HG03280 (cell line): ENCODE data around the gene TMEM120B.
"Not testable (repeated sequence)": the region's sequence is repeated elsewhere in the genome, so short reads cannot be mapped to it uniquely, and the experiment has no call there.

Source experiments
- ATAC-seq: cut with Tn5 transposase; IDR thresholded peaks from one replicate; pipeline ENCODE4 v1.9.1; 2021; ENCODE audit warnings: mild to moderate bottlenecking, moderate library complexity; ENCODE audit not compliant: unreplicated experiment

TMEM120B gene

DNA sequence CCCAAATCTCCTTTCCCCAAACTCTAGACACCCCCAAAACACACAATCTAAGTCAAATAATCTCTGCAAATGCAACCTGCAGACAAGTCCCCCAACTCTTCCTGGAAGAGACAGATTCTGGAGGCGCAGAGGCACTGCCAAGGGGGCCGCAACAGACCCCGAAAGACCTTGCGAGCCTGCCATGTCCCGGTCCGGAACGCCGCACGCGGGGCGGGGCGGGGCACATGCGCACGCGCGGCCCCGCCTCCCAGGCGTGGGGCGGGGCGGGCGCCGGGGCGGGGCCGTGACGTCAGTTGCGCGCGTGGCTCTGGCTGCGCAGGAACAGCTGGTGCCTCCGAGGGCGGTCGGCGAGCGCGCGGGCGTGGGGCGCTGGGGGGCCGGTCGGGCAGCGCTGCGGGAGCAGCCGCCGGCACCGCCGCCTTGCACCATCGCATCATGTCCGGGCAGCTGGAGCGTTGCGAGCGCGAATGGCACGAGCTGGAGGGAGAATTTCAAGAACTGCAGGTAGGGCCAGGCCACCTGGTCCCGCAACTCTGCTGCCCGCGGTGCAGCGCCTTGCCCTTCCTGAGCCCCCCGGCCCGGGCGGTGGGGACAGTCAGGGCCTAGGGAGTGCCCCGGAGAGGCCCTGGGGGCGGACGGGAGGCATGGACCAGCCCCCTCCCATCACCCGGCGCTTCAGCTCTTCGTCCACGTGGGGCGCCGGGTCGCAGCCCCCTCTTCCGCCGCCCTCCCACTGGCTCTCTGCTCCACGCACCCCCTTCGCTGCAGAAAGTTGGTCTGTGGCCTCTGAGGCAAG, at the start of gene TMEM120B:
TMEM120B (plus strand) TSS at position 292 of the 796 bp plus-strand sequence; CDS start at position 436, 144 bp downstream.
- peak; percentile 85 for ATAC-seq

DNA sequence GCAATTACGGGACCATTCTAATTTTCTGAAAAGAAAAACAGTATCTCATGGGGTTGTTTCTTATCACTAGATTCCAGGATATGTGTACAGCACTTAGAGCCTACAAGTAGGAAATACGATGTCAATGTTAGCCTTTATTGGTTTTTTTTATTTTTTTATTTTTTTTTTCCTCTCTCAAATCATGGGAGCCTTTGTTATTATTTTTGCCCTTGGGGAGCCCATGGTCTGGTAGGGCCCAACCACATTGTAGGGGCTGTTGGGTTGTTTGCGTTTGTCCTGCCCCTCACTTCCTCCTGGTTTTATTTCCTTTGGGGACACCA, 49.0 kb upstream of the TMEM120B start:
- ATAC-seq, result no peak

DNA sequence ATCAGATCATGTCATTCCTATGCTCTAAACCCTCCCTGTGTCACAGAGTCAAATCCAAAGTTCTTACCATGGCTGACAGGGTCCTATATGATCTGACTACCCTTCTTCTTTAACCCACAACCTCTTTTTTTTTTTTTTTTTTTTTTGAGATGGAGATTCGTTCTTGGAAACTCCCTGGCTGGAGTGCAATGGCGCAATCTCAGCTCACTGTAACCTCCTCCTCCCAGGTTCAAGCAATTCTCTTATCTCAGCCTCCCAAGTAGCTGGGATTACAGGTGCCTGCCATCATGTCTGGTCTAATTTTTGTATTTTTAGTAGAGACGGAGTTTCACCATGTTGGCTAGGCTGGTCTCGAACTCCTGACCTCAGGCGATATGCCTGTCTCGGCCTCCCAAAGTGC, 45.7 kb upstream of the TMEM120B start:
- not testable (repeated sequence) for ATAC-seq

DNA sequence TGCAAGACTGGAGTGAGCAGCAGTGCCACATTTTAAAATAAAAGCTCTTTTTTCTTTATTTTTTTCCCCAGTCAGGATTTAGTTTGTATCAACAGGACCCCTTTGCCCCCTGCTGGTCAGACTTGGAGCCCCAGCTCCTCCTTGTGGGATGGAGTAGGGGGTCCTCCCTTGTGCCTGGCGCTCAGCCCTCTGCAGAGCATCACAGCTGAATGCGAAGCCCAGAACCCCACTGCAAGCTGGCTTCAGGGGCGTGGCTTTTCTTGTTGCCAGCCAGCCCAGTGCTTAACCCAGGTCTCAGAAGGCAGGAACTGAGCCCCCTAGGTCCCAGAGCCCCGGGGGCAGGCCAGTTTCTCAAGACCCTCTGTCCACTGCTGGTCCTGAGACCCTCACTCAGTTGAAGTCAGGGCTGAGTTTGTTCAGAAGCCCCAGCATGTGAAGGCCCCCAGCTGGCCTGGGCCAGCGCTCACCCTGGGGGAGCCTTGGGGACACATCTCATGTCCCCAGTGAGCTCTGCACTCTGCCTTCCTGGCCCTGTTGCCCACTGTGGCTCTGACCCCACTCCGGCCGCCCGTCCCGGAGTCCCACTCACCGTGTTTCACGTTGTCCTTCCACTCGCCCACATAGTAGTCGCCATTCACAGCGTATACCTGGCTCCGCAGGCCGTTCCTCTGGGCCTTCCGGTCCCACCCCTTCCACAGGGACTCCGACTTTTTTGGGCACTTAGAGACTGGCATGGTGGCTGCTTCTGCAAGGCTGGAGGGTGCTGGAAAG, 43.6 kb upstream of the TMEM120B start:
- no peak for ATAC-seq

DNA sequence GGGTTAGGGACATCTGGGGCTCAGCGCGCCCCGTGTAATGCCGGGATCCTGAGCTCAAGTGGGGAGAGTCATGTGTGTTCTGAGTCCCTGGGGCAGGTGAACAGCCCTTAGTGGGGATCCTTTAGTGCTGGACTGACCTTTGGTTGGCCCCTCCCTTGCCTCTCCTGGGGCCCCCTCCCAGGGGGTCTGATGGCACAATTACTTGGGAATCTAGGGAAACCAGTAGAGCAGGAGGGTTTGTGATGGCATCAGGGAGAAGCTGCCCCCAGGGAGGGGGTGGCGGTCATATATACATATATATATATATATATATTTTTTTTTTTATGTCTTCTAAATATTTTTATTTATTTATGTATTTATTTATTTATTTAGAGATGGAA, 43.0 kb upstream of the TMEM120B start, which contains the start of gene MORN3:
MORN3 (minus strand) TSS at position 134 of the 380 bp plus-strand sequence. CDS start 171 bp downstream, outside the sequence.
- ATAC-seq, result no peak

DNA sequence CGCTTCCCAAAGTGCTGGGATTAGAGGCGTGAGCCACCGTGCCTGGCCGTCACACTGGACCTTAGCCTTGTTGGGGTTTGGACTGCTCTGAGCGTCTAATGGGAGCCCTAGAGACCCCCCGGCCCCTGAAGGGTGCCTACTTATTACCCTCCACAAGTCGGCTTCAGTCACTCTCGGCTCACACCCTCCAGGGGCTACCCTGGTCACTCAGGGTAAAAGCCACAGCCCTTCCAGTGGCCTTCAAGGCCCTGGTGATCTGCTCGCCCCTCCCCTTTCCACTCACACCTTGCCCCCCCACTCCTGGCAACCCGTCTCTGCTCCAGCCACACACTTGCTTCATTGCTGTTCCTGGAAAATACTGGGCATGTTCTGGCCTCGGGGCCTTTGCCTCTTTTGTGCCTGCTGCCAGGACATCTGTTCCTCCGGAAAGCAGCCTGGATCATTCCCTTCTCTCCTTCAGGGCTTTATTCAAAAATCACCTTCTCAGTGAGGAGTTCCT, 39.5 kb upstream of the TMEM120B start:
- no peak for ATAC-seq

DNA sequence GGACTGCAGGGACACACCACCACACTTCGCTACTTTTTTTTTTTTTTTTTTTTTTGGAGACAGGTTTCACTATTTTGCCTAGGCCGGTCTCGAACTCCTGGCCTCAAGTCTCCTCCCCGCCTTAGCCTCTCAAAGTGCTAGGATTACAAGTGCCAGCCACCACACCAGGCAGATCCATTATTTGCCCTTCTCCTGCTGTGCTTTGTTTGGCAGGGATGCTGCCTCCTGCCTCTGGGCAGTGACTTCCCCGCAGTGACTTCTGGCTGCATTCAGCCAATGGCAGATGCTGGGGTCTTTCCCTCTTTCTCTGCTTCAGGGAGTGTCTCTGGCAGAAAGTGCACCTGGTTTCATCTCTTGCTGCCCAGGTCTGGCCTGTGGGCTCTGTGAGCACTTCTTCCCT, 36.4 kb upstream of the TMEM120B start:
- ATAC-seq, result no peak

DNA sequence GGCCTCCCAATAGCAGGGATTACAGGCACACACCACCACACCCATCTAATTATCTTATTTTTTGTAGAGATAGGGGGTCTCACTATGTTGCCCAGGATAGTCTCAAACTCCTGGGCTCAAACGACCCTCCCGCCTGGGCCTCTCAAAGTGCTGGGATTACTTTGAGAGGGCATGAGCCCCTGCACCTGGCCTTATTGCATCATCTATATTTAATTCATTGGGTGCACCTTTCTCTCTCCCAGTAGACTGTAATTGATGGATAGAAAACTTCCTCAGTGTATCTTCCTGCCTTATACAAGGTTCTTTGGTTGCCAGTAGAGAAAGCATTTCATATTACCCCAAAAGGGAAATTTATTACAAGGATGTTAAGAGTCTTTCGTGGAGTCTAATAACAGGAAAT, 34.2 kb upstream of the TMEM120B start:
- ATAC-seq, result no peak

DNA sequence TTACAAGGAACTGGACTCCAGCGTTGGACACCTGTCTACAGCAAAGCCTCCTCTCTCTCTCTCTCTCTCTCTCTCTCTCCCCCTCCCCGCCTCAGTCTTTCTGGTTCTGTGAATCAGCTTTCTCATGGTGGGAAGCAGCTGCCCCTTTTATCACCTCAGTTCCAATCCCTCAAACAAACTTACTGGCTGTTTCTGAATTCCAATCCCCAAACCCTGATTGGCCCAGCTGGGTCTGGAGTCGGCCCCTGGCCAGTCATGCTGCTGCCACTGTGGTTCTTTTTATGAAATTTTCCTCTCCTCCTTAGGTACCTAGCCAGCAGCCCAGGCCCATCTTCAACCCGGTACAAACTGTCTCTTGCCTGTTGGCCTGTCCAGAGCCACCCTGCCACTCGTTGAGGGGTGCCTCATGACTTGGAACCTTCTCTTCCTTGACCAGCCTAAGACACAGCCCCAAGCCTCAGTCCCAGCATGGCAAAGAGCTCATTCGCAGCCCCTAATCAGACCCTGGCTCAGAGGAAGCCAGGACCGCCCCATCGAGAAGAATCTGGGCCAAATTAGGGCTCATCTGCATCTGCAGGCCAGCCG, 33.7 kb upstream of the TMEM120B start:
- no peak for ATAC-seq

DNA sequence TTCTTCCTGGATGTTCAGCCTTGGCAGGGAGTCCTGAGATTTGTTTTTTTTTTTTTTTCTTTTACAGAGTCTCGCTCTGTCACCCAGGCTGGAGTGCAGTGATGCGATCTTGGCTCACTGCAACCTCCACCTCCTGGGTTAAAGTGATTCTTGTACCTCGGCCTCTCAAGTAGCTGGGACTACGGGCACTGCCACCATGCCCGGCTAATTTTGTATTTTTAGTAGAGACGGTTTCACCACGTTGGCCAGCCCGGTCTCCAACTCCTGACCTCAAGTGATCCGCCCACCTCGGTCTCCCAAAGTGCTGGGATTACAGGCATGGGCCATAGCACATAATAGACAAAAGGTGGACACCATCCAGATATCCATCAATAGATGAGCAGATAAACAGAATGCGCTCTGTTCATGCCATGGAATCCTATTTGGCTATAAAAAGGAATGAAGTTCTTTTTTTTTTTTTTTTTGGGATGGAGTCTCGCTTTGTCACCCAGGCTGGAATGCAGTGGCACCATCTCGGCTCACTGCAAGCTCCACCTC, 32.8 kb upstream of the TMEM120B start:
- not testable (repeated sequence) for ATAC-seq

DNA sequence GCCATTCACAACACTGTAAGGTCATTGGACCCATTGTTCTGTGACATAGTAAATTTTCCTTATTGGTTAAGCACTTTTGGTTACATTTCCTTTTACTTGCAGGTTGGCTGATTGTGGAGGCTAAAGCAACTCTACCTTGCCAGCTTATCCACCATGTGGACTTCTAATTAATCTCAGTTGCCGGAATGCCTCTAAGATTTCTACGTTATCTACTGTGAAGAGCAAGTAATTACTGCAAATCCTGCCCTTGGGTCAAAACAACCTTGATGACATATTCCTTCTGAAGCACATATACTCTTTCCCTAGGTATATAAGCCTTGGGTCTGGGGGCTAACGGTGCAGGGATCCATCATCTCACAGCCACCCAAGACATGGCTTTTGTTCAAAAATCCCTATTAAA, 23.6 kb upstream of the TMEM120B start:
- no peak for ATAC-seq

DNA sequence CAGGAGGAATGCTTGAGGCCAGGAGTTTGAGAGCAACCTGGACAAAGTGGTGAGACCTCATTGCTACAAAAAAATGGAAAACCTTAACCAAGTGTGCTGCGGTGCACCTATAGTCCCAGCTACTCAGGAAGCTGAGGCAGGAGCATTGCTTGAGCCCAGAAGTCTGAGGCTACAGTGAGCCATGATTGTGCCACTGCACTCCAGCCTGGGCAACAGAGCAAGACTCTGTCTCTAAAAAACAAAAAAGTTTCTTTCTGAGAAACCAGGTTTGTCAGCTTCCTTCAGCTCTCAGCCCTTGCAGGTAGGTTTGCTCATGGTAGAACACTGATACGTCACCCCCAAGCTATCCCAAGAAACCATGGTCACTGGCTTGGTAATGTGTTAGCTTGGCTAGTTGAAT, 23.1 kb upstream of the TMEM120B start:
- ATAC-seq, result no peak

DNA sequence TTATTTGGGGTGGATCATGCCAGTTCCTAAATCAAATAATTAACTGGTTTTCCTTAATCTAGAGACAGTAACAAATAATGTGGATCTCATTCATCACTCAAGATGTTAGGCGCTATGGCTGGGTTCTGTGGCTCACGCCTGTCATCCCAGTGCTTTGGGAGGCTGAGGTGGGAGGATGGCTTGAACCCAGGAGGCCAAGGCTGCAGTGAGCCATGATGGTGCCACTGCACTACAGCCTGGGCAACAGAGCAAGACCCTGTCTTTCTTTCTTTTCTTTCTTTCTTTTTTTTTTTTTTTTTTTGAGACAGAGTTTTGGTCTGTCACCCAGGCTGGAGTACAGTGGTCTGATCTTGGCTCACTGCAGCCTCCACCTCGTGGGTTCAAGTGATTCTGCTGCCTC, 19.8 kb upstream of the TMEM120B start:
- ATAC-seq, result not testable (repeated sequence)

DNA sequence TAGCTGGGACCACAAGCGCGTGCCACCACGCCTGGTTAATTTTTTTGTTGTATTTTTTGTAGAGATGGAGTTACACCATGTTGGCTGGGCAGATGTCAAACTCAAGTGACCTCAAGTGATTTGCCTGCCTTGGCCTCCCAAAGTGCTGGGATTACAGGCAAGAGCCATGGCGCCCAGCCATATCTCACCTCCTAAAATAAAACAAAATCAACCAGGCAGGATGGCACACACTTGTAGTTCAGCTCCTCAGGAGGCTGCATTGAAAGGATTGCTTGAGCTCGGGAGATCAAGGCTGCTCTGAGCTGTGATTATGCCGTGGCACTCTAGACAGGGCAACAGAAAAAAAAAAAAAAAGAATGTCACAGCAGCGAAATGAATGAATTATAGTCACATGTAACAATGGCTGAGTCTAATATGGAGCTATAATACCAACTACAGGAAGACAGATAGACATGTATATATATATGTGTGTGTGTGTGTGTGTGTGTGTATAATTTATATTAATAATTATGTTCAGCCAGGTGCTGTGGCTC, 19.3 kb upstream of the TMEM120B start:
- ATAC-seq, result no peak

DNA sequence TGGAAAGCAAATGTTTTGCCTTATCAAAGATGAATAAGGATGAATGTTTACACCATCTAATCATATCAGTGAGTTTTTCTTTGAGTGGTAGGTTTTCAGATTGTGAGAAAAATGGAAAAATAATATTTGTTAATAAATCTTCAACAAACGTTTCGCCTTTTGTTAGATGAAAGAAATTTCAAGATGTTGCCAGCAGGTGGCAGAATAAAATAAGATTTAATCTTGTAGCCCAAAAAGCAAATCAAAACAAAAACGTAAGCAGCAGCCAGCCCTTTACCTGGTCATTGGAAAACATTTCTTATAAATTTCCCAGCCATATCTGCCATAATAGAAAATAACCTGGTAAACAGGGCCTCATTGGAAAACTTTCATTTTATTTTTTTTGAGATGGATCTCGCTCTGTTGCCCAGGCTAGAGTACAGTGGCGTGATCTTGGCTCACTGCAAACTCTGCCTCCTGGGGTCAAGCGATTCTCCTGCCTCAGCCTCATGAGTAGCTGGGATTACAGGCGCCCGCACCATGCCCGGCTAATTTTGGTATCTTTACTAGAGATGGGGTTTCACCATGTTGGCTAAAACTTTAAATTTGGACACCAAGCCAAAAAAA, 15.4 kb upstream of the TMEM120B start:
- ATAC-seq, result no peak

DNA sequence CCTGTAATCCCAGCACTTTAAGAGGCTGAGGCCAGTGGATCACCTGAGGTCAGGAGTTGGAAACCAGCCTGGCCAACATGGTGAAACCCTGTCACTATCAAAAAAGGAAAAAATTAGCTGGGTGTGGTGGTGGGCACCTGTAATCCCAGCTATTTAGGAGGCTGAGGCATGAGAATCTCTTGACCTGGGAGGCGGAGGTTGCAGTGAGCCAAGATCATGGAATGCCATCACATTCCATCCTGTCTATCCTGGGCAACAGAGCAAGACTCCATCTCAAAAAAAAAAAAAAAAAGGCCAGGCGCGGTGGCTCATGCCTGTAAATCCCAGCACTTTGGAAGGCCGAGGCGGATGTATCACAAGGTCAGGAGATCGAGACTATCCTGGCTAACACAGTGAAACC, 14.7 kb upstream of the TMEM120B start:
- not testable (repeated sequence) for ATAC-seq

DNA sequence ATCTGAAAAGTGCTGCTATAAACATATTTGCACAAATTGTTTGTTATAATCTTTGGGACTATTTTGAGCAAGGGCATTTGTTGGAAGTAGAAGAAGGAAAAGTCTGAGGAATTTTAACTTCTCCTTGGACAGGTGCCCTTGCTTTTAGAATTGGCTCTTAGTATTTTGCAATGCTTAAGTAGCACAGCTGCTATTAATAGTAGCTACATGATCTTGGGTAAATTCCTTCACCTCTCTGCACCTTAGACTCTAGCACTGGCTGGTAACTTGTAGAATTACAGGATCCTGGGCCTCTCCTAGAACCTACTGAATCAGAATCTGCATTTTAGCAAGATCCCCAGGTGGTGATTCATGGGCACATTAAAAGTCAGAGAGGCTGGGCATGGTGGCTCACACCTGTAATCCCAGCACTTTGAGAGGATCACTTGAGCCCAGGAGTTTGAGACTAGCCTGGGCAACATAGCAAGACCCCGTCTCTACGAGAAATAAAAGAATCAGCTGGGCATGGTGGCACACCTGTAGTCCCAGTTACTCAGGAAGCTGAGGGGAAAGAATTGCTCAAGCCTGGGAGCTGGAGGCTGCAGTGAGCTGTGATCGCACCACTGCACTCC, 10.8 kb upstream of the TMEM120B start:
- no peak for ATAC-seq

DNA sequence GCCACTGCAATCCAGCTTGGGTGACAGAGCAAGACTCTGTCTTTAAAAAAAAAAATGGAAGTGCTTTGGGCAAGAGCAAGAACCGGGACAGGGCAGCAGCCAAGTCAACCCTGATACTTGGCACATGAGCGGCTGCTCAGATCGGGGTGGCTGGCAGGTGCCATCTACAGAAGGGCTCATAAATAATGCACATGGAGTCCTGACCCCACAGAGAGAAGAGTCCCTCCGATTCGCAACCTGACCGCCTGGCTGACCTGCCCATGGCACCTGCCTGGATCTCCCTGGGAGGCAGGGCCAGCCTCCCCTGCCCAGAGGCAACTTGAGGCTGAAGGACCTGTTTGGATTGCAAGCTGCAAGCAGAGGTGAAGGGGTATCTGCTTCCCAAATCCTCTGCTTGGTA, 9.6 kb upstream of the TMEM120B start:
- no peak for ATAC-seq

DNA sequence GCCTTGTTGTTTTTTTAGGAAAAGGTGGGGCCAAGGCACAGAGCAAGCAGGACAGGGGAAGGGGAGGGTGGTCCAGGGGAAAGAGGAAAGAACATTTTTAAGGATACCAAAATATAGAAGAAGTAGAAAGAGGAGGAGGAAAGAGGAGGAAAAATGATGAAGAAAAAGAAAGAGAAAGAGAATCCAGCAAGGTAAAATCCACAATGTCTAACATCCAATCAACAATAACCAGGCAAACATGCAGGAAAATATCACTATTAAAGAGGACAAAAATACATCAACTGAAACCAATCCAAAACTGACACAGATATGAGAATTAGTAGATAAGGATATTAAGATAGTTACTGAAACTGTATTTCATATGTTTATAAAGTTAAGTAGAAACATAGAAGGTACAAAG, 7.0 kb upstream of the TMEM120B start:
- ATAC-seq, result no peak

DNA sequence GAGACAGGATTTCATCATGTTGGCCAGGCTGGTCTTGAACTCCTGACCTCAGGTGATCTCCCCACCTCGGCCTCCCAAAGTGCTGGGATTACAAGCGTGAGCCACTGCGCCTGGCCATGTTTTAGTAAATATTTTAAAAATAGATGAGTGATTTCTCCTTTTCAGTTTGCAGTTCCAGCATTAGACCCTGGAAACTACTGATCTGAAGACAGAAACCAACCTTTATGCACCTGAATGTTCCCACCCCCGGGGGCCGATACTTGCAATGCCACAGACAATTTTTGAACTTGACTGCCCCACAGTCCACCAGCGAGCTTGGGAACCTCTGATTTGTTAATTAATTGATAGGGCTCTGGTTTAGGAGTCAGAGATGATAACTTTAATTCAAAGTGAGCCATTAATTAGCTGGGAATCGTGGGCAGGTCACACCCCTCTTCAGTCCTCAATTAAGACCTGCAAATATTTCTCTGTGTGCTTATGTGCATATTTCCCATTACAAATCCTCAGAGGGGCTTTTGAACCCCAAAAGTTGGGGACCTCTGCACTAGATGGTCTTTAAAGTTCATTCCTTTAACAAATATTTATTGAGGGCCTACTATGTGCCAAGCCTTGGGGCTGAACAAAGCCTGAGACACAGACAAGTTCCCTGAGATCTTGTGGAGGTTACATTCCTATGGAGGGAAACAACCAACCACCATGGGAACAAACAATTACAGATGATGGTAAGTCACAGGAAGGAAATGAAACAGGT, 4.1 kb upstream of the TMEM120B start:
- ATAC-seq, result no peak
